Hippocampal formation (tissue), 2 donors: ENCODE data around the gene CCDC88A.

ENCODE experiments used
- DNase-seq, 2 donors: peaks; one replicate each; lab custom pipeline; 2025; lab: John Stamatoyannopoulos, UW

The CCDC88A gene

GRCh38 chr2:55422876-55423665, 3.4 kb upstream of the CCDC88A start:
- no peak for DNase-seq

DNA sequence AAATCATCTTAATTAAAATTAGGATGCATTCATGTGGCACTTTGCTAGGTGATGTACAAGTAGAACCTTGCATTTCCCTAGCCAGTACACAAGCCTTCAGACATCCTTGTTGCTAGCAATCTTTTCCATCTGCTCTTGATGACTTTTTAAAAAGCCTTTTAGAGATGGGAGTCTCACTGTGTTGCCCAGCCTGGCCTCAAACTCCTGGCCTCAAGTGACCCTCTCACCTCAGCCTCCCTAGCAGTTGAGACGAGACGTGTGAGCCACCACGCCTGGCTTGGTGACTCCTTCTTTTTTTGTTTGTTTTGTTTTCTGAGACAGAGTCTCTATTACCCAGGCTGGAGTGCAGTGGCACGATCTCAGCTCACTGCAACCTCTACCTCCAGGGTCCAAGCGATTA, 1.7 kb upstream of the CCDC88A start:
- DNase-seq: no peak

DNA sequence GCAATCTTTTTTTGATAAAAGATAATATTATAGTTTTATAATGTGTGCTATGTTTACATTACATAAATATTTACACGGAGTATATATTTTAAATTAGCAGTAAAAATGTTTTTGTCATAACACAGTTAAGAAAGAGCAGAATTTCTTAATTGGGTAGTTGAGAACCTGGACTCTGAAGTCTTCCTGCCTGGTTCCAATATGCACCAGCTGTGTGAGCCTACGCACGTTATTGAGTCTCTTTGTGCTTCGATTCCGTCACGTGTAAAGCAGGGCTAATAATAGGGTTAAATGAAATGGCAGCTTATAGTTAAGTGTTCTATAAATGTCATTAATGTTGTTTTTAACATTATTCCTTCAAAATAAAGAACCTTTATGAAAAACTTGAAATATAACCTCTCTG, 1.2 kb upstream of the CCDC88A start:
- DNase-seq: no peak

GRCh38 chr2:55420439-55420725, 726 bp upstream of the CCDC88A start:
- no peak for DNase-seq

- DNase-seq: peak in 1 of 2 donors; percentile 80
These were observed 400 bp downstream of the CCDC88A start for GRCh38 chr2:55419233-55419678.

- peak in 1 of 2 donors; percentile 80 for DNase-seq
These were observed 984 bp downstream of the CCDC88A start for GRCh38 chr2:55418512-55419232.

GRCh38 chr2:55418072-55418471, 1.6 kb downstream of the CCDC88A start:
- peak in 1 of 2 donors; percentile 54 for DNase-seq

- DNase-seq: peak in 1 of 2 donors; percentile 43
These were observed 2.7 kb downstream of the CCDC88A start for GRCh38 chr2:55416786-55417568.

GRCh38 chr2:55415300-55415699, 4.4 kb downstream of the CCDC88A start:
- DNase-seq: no peak

DNA sequence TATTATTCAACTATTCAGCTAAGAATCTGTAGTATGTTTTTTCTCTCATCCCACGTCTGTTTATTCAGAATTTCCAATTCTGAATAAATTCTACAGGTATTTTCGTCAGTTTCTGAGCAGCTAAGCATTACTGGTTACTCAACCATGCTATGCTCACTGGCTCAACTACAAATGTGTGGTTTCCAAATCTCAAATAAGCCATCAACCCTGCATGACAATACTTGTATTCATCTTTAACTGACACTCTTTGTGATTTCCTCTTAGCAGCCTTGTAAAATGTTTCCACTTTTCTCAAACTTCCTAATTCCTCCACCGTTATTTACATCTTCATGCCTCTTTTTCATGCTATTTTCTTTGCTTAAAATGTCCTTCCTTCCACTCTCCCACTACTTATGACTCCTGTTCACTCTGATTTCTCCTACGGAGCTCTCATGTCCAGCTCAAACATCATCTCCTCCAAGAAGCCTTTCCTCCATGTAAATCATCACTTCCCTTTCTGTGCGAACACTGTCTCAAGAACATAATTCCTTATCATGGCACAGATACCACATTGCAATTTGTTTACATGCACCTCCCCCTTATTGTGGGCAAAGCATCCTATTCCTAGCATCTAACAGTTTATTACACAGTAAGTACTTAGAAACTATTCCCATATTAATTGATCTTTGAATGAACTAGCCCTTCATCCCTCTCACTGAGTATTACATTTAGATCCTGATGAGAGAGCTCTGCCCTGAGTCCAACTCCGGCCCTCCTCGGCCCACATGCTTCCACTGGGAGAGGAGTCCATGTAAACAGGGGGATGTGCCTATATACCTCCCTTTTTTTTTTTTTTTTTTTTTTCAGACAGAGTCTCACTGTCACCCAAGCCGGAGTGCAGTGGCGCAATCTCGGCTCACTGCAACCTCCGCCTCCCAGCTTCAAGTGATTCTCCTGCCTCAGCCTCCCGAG, 10.5 kb downstream of the CCDC88A start:
- peak in 1 of 2 donors; percentile 64 for DNase-seq

GRCh38 chr2:55408098-55408882, 11.4 kb downstream of the CCDC88A start:
- DNase-seq: no peak

DNA sequence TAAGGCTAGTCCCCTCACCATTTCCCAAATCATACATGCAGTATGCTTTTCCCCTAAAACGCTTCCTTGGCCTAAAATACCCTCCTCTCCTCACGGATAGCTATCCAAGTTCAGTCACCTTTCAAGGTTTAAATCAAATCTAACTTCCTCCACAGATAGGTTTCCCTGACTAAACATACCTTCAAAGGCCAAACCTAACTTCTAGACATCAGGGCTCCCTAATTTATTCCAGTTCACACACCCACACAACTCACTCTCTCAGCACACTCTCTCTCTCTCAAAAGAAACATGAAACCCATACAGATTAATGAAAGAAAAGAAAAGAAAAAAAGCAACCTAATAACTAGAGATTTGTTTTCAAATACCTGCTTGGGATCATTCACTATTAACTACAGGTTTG, 14.5 kb downstream of the CCDC88A start:
- no peak for DNase-seq

- peak in 1 of 2 donors; percentile 87 for DNase-seq
These were observed 16.2 kb downstream of the CCDC88A start for GRCh38 chr2:55403256-55403998.

DNA sequence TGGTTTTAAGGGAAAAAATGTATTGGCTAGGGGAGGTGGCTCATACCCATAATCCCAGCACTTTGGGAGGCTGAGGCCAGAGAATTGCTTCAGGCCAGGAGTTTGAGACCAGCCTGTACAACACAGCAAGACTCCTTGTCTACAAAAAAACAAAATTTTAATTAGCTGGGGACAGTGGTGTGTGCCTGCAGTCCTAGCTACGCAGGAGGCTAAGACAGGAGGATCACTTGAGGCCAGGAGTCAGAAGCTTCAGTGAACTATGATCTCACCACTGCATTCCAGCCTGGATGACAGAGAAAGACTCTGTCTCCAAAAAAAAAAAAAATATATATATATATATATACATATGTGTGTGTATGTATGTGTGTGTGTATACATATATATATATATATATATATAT, 18.5 kb downstream of the CCDC88A start:
- no peak for DNase-seq

- no peak for DNase-seq
These were observed 19.3 kb downstream of the CCDC88A start for GRCh38 chr2:55400332-55400731.

GRCh38 chr2:55399815-55400214, 19.8 kb downstream of the CCDC88A start:
- DNase-seq: no peak

DNA sequence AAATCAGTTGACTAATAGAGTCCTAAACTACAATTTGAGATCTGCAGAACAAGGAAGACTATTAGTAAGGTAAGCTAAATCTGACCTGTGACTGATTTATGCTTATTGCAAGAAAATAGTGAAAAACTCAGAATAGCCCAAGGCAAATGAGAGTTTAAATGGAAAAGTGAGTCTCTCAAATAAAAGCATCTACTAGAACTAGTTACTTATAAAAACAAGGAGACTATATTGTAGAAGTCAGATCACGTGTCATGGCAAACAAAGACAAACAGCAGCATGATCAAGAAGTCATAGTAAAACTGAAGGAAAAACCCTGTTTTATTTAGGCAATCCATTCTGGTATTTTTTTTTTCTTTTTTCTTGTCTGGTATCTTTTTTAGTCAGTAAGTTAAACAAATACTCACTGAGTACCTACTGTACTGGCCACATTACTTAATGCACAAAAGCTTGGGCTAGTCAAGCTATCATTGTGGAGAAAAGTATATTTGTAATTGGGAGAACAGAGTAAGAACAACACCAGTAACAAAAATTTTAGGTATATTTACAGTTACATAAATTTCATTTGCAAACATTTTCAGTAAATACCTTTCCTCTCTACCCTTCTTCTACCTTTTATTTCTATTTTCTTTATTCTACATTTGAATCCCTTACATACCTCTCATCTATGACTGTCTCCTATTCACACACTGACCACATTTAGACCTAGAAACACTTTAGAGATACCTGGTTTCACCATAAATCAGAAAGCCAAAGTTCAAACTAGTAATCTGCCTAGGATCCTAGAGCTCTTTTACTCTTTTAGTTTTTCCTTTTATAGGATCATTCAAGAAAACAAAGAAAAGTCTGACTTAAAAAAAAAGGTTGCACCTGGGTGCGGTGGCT, 23.7 kb downstream of the CCDC88A start:
- DNase-seq: no peak

DNA sequence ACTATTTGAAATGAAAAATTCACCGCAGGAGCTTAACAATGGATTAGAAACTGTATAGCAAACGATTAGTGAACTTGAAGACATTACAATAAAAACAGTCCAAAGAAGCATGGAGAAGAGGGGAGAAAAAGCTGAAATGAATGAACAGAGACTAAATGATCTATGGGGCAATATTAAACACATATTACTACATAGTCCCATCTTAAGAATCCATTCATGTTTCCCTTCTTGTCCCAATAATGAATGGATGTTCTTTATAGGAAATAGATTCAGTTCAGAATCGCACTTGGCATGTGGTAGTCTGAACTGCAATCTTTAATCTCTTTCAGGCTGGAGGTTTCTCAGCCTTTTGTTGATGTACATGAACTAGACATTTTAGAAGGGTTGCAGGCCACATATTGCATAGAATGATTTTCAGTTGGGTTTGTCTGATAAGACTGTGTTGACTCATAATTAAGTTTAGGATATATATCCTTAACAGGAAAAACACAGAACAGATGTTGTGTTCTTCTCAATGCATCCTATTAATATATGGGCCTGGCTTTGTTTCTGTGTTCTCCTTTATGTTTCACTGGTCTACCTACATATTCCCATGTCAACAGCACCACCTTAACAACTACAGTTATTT, 27.9 kb downstream of the CCDC88A start:
- DNase-seq: no peak
